ELR (cell line): ENCODE results near the gene RNASE13.
"Not testable (repeated sequence)": the region's sequence is repeated elsewhere in the genome, so short reads cannot be mapped to it uniquely, and the experiment has no call there.

Experiments used
- DNase-seq: peaks from one replicate; pipeline ENCODE4 v3.0.0-alpha.2; 2015; ENCODE audit warnings: low read depth

The RNASE13 gene

DNA sequence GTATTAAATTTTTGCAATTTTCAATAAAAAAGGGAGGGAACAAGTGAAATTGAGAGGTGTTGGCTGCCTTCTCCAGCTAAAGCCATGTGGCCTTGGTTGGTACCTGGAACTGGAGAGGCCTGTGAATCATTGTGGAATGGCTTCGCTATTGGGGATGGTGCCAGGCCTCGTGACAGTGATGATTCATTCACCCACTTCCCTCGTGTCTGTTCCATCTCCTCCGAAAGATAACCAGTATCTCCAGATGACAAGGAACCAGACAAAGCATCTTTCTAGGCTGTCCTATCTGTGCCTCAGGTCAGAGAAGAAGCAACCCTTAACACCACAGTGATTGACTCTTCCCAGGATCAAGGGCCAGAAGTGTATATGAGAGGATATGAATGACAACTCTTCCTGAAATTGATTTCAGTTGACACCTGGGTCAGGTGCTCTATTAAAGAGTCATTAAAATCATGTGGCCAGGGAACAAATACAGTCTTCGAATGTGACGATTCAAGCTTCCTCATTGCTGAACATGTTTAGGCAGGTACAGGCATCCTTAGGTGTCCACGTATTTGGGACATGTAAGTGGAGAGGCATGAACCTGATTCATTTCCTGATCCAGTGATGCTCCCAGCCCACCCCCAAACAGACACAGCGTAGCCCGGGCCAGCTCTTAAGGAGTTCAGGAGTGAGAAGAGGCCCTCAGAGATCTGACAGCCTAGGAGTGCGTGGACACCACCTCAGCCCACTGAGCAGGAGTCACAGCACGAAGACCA is 7.2 kb upstream of the RNASE13 start, which contains the start of gene RNASE7:
Gene RNASE7, plus strand, starts transcription at position 687 of the 758 bp plus-strand sequence. CDS start 631 bp downstream, outside the sequence.
- peak; percentile 42 for DNase-seq

DNA sequence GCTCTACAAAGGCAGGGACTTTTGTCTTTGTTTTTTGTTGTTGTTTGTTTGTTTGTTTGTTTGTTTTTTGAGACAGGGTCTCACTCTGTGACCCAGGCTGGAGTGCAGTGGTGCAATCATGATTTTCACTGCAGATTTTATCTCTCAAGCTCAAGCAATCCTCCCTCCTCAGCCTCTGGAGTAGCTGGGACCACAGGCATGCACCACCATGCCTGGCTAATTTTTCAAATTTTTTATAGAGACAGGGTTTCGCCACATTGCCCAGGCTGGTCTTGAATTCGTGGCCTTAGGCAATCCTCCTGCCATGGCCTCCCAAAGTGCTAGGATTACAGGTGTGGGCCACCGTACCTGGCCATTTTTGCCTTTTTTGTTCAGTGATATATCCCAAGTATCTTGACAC is 6.3 kb upstream of the RNASE13 start:
- not testable (repeated sequence) for DNase-seq

DNA sequence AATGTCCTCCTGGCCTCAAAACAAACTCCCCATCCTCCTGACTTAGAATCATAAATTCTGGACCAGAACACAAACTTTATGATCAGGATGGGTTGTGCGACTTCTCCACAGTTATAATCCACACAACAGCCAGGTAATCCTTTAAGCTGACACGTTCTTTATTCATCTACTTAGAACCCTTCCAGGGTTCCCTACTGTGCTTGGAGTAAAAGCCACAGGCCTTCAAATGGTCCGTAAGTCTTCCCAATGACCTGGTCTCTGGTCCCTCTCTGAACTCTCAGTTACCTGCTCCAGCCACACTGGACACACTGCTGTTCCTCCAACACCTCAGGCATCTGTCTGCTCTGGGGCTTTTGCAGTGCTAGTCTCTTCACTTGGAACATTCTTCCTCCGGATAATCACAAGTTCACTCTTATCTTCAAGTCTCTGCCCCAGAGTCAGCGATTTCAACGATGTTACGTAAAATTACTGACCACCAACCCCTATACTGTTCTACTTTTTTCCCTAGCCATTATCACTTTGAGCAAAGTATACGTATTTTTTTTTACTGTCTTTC is 5.8 kb upstream of the RNASE13 start:
- no peak for DNase-seq

DNA sequence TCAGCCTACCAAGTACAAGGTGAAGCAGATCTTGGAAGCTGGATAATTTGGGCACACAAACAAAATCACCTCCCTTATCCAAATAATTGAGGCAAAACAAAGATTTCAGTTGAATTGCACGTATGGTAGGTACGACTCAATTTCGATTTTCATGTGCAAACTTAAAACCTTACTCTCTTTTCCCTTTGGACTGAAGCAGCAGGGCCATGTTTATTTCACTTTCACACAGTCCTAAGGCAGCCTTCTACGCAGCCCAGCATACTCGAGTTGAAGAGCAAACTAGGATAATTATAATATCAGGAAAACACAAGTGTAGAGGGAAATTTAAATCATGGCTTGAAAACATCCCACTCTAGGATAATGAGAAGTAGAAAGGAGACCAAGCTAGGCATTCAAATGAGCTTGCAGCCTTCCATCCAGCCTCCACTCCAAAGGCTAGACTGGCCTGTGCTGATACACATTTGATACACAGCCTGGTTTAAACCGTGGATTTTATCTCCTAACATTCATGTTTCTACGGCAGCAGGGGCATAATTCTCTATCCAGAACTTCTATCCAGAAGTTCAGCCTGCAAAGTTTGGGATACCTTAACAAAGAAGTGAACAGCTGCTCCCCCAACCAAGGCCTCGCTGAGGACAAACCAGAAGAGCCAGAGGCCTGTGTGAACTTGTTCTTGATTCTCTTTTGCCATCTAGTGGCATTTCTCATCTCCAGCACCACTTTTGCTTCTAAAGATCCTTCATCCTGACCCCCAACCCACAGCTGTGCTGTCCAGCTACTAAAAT is 5.2 kb upstream of the RNASE13 start:
- peak; percentile 61 for DNase-seq

DNA sequence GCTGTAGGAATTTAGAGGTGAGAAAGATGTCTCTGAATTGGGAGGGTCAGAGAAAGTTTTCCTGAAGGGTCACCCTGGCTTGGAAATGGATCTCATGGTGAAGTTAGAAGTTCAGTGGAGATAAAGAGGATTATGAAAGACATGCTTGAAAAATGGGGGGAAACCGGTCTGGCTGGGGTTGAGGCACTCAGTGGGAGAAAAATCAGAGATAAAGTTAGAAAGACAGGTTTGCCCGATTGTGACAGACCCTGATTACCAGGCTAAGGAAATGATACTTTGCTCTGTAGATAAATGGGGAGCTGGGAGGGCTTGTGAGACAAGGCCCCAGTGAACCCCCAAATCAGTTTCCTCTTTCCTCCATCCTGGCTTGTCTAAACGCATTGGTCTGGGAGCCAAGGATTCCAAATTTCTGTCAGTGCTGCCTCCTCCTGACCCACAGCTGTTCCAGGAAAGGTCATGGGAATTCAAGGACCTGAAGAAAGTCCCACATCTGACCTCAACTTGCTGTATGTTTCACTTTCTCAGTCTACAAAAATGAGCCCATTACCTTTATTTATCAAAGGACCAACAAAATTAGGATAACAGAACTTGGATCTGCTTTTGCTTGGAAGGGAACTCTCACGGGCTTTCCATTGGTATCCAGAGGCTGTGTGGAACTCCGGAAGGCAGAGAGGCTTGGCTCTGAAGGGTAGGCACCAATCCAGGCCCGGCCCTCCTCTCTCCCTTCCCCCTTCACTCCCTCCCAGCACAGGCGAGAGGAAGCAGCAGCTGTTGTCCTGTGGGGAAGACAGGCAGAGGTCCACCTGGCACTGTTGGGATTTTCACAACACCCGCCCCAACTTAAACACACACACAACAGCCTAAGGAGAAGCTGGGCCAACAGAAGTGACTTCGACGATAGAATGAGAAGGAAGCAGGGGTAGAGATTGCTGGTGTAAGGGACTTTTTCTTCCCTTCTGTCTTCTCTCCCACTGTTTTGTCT is 4.1 kb upstream of the RNASE13 start:
- no peak for DNase-seq

DNA sequence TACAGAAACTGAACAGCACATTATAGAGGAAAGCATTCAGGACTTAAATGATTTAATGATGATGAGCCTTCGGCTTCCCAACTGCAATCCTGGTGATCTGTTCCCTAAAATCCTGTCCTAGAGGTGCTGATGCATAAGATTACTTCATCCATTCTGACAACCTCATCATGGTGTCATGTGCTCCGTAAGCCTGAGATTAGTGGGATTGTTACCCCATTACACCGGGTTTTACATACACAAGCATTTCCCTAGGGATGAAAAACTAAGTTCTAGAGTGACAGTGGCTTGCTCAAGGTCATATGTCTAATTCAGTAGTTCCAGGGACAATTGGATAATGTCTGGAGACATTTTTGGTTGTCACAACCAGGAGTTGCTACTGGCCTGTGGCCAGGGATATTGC is 2.5 kb upstream of the RNASE13 start:
- no peak for DNase-seq

DNA sequence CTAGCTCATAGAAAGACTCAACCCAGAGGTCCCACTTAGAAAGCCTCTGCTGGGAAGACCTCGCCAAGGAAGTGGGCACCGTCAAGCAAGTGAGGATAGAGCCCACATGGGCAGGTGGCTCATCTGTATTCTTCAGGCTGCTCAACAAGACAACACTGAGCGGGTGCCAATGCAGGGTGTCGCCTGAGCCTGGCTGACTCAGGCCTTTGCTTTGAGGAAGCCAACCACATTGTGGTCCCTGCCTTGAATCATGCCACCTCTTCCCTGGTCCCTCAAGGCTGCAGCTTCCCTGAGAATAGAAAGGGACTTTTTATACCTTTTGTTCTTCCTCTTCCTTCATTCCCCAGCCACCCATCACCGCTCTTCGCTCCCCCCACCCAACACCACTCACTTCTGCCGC is 2.1 kb upstream of the RNASE13 start:
- DNase-seq: no peak

DNA sequence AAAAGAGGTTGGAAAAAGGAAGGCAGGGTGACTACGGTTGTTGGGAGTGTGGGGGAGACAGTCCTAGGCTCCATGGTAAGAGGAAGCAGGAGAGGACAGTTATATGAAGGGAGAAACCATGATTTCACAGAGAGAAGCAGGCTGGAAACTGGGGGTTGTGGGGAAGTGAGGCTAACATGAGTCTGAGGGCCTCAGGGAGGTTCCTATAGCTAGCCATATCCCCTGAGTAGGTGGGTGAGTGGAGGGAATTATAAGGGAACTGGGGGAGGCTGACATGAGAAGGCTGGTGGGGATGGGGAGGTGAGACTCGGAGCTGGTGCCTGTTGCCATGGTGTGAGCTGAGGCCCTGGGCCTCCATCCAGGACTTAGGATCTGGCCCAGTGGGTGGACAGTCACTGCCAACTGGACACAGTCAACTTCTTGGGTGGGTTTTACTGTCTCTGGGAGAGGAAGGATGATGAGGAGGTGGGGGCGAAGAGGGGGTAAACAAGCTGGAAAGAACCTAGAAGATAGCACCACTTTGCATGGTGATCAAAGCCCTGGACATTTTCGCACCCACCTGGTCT is 1.4 kb downstream of the RNASE13 start:
- DNase-seq: no peak

DNA sequence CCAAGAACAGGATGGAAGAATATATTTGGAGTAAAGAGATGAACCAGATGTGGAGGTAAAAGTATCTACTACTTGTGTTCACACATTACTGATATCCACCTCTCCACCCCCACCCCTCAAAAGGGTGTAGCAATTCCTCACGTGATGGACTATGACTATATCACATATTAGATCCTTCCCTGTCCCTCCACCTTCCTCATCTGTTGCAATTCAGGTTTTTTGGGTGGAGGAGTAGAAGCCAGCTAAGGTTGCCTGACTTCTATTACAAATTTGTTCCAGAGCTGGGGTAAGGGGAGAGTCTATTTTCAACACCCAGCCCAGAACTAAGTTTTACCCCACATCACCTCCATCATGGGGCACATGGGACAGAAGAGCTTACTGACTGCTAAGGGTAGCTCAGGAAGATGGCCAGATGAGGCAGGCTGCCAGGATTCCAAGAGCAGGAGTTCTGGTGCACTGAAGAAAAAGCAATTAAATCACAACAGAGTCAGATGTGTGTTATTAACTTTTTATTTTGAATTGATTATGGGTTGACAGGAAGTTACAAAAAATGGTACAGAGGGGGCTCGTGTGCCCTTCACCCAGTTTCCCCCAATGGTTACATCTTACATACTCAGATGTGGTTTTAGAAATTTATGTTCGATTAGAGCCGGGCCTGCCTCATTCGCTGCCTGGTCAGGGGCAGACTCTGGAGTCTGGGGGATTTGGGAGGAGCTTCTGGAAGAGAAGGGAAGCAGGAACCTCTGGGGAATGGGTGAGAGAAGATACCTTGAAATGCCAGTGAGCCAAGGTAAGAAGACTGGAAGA is 2.1 kb downstream of the RNASE13 start:
- no peak for DNase-seq

DNA sequence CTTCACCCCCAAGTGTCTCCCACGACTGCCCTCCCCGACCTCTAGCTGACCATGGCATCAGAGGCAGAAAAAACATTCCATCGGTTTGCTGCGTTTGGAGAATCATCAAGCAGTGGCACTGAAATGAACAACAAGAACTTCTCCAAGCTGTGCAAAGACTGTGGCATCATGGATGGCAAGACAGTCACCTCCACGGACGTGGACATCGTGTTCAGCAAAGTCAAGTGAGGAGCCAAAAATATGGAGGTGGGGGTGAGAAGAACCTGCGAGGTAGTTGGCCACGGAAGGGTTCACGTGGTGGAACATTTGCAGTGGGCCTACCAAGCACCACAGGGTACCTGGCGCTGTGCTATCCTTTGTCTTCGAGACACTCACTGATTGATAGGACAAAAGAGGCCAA is 4.1 kb downstream of the RNASE13 start:
- DNase-seq: no peak

DNA sequence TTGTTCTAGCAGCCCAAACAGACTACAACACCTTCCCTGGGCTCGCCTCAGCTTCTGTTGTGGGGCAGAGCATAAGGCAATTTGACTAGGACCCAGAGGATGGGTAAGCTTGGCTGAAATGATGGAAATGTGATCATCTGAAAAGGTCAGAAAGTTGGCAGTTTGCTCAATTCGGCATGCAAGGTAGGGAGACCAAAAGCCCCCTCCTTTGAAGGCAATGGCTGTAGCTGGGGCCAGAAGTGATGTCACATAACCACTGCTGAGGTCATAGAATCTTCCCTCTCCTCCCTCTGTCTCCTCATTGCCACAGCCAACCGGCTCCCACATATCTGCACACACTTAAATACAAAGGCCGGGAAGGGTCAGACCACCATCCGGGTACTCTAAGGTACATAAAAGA is 4.7 kb downstream of the RNASE13 start, which contains the start of gene TPPP2:
Gene TPPP2, plus strand, starts transcription at position 301 of the 400 bp plus-strand sequence. CDS start 365 bp downstream, outside the sequence.
- DNase-seq: no peak

DNA sequence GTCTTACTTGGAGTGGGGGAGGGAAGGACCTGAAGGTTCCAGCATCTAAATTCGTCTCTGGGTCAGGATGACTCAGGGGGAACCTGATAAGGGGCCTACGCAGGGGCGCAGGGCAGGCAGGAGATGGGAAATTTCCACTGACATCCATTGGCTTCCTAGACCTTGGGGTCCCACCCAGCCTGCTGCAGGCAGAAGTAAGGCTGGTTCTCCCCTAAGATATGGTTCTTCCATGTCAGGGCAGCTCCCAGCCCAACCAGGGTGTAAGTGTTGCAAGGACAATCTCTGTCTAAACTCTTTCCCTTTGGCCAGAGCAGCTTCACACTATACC is 7.7 kb downstream of the RNASE13 start:
- no peak for DNase-seq

DNA sequence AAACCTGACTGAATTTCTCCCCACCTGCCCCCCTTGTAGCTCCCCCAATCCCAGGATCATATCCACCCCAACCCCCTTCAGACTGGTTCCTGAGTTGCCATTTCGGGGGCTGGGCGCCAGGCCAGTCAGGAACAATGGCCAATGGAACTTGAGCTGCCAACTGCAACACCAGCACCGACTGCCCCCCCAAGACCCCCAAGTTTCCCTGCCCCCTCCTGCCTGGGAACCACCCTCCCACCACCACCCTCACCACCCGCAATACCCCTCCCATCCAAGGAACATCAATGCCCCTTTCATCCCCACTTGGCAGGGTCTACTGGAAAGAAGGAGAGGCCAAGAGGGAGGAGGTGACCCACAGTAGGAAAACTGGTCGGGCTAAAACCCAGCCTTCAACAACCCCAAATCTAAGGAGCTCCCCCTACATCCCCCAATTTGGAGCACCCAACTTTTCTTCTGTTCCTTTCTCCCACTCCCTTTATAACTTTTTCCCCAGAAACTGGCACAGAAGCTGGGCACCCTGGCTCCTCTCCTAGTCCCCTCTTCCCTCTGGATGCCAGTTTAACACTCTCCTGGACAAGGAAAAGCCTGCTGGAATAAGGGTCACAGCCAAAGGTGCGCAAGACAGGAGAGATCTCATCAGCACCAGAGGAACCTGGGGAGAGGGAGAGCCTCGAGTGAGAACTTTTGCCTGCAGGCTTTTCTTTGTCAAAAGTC is 8.2 kb downstream of the RNASE13 start:
- DNase-seq: no peak

DNA sequence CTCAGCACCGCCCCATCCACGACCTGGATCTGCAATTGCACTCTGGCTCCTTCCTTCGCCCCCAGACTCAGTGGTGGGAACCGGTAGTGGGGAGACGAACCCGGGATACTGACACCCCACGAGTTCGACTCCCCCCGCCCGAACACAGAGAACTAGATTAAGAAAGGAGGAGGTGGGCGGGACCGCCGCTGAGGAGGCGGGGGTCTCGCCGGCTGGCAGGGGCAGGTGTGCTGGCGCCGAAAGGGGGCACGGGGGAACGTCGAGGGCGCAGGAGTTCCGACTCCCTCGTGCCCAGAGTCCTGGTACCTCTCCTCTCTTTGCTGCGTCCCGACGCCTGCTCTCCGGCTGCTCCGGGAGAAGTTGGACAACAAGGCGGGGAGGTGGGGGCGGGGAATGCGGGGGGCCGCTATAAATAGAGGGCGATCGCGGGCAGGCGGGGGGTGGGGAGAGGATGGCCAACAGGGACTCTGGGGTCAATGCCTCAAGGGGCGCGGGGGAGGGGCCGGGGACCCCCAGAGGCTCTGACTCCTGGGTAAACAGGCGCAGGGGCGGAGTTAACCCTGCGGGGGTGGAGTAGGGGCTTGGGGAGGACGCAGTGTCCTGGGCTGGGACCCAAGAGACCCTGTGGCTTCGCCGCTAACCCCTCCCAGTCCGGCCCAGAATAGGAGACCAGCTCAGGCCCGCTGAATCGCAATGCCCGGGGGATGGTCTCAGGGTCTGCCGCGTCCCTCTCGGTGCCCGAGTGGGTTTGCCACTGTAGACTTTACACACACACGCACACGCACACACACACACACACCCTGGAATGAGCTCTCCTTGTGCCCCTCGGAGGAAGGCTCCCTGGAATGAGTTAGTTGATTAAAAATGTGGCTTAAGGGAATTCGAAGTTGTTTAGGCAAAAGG is 9.0 kb downstream of the RNASE13 start:
- no peak for DNase-seq

DNA sequence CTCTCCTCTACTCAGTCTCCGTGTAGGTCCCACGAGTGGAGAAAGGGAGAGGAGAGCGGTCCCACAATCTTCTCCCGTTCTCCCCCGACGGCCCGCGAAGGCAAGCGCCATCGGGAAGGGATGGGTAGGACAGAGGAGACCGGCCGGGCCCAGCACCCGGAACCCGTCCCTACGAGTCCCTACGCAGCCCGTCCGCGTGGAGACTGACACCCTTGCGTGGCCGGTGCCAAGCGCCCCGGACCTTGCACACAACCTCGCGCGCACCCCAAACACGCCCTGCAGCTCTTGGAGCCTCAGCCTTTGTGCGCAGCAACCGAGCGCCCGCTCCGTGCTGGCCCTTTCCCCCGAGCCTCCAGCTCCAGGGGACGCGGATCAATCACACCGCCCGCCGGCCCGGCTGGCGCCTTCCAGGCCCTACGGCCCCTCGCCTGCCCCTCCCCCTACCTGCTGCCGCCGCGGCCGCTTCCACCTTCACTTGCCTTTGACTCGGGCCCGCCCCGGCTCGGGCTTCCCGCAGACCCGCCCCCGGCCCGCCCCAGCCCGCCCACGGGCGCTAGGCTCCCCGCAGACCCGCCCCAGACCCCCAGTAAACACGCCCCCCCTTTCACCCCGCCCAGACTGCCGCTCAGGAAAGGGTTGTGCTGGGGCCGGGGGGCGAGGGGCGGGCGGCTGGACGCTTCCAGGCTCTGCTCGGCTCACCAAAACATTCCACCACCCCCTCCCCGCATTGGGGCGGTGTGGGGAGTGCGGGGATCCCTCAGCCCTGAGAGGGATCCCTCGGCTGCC is 9.8 kb downstream of the RNASE13 start, which contains the start of gene NDRG2:
Gene NDRG2, minus strand, starts transcription at position 477 of the 786 bp plus-strand sequence. CDS start 1,746 bp downstream, outside the sequence.
- peak; percentile 30 for DNase-seq

DNA sequence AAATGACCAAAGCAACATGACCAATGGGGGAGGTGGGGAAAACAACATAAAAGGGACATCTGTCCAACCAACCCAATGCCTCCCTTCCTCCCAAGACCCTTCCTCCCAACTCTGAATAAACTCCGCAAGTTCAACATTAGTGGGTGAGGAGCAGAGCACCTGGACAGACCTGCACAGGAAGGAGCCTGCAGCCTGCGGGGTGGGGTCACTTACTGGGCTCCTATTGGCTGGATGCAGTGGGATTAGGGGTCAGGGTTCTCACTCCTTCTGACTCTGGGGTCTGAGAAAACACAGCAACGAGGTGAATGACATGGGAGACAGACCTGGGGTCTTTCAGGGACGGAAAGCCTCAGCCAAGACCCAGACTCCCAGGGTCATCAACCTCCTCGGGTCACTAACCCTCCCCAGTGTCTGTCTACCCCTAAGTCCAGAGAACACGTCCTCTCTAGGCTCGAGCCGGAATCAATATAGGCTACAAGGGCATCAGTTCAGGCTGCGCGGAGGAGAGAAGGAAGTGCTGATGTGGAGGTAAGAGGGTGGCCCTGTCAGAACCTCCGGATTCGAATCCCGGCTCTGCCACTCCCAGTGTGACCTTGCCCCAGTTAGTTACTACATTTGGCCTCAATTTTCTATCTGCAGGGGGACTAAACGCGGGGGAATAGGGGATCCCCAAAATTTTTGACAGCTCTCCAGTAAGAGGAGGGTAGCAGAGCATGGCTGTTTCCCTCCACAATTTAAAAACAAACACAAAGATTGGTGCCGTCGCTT is 10.6 kb downstream of the RNASE13 start:
- DNase-seq: no peak

DNA sequence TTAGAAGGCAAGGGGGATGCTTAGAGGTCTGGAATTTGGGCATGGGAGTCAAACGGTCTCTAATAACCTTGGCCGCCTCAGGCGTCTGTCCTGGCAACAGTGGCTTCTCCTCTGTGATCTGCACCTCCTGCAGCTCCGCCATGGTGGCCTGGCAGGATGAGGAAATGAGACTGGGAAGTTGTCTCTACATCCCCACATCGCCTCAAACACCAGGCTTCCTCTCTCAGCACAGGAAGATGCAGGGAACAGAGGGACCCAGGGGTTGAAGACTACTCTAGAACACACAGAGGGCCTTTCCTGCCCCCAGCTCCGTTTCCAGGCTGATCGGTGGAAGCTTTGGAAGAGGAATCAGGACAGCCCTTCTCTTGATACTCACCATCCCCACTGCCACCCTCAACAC is 11.4 kb downstream of the RNASE13 start:
- no peak for DNase-seq
